Activated naive CD4-positive, alpha-beta T cell treated with anti-CD3 and anti-CD28 coated beads, Interleukin-2, amount 50 U/mL, for 16 hours (primary cell): ENCODE measurements around the gene ZNF618.

Experiments used
- DNase-seq: peaks from one replicate; pipeline ENCODE4 v3.0.0-alpha.2; 2020

ZNF618 gene

GRCh38 chr9:114047717-114048116, 171.6 kb downstream of the ZNF618 start:
- no peak for DNase-seq

- DNase-seq: no peak
Observed at GRCh38 chr9:114048533-114049415, 172.7 kb downstream of the ZNF618 start.

GRCh38 chr9:114049441-114050225, 173.5 kb downstream of the ZNF618 start:
- DNase-seq: no peak

GRCh38 chr9:114050226-114050568, 174.1 kb downstream of the ZNF618 start:
- DNase-seq: no peak

- DNase-seq: no peak
Observed at GRCh38 chr9:114050646-114051045, 174.5 kb downstream of the ZNF618 start.

- DNase-seq: no peak
Observed at GRCh38 chr9:114051281-114051680, 175.2 kb downstream of the ZNF618 start.

GRCh38 chr9:114051706-114052105, 175.6 kb downstream of the ZNF618 start:
- DNase-seq: no peak

- no peak for DNase-seq
Observed at GRCh38 chr9:114053246-114054005, 177.3 kb downstream of the ZNF618 start.

GRCh38 chr9:114054191-114054690, 178.1 kb downstream of the ZNF618 start:
- no peak for DNase-seq

- no peak for DNase-seq
Observed at GRCh38 chr9:114055061-114055460, 179.0 kb downstream of the ZNF618 start.

- no peak for DNase-seq
Observed at GRCh38 chr9:114055894-114056293, 179.8 kb downstream of the ZNF618 start.

GRCh38 chr9:114056527-114056926, 180.4 kb downstream of the ZNF618 start:
- no peak for DNase-seq

- no peak for DNase-seq
Observed at GRCh38 chr9:114057161-114057885, 181.2 kb downstream of the ZNF618 start.

- DNase-seq: no peak
Observed at GRCh38 chr9:114058688-114059046, 182.6 kb downstream of the ZNF618 start.

- no peak for DNase-seq
Observed at GRCh38 chr9:114059047-114059803, 183.1 kb downstream of the ZNF618 start.

- DNase-seq: no peak
Observed at GRCh38 chr9:114060070-114060469, 184.0 kb downstream of the ZNF618 start.

- DNase-seq: no peak
Observed at GRCh38 chr9:114060711-114061110, 184.6 kb downstream of the ZNF618 start.

GRCh38 chr9:114061292-114061691, 185.2 kb downstream of the ZNF618 start:
- DNase-seq: no peak

GRCh38 chr9:114061830-114062474, 185.8 kb downstream of the ZNF618 start:
- no peak for DNase-seq

GRCh38 chr9:114065304-114065703, 189.2 kb downstream of the ZNF618 start:
- DNase-seq: no peak
